H1 (cell line): ENCODE data around the gene RBMS1. TPM values are rescaled to one million over a fixed set of nuclear protein-coding genes. Genes with fewer than 3 reads are reported as not detected.

Source experiments
- CTCF ChIA-PET: fragments of 300-600 bp; sonication (Branson Sonifier 250); formaldehyde crosslinking; loops from one replicate; lab custom pipeline; 2021; ENCODE audit not compliant: partially characterized antibody; lab: Charles Lee
- POLR2A ChIA-PET: fragments of 300-600 bp; sonication (Branson Sonifier 250); formaldehyde crosslinking; loops from one replicate; lab custom pipeline; 2021; ENCODE audit warnings: inconsistent platforms; ENCODE audit not compliant: partially characterized antibody; lab: Charles Lee
- DNase-seq, 2 experiments: peaks; one replicate each; pipeline versions ENCODE4 v3.0.0 to v3.0.0-alpha.2; 2010 to 2022; ENCODE audit warnings: low spot score in 2 of 2, low read depth in 1 of 2, mixed read lengths in 1 of 2
- FAIRE-seq: peaks from 2 replicates; lab custom pipeline; 2011; peaks lifted over from hg19 to GRCh38; lab: Jason Lieb, UNC
- H2AFZ ChIP-seq: 2 replicates; pipeline ENCODE4 v1.8.1; 2012; ENCODE audit warnings: low read length, inconsistent platforms
- H2AK5ac ChIP-seq: 2 replicates; pipeline ENCODE4 v1.6.1; 2013; ENCODE audit warnings: low read depth, low read length
- H2BK120ac ChIP-seq: replicated peaks from 2 replicates; pipeline ENCODE3; 2013; ENCODE audit warnings: low read depth, low read length, inconsistent platforms
- H2BK12ac ChIP-seq: 2 replicates; pipeline ENCODE4 v1.6.1; 2013; ENCODE audit warnings: low read depth, low read length
- H2BK15ac ChIP-seq: 2 replicates; pipeline ENCODE4 v1.6.1; 2013; ENCODE audit warnings: low read length
- H2BK20ac ChIP-seq: 2 replicates; pipeline ENCODE4 v1.6.1; 2013; ENCODE audit warnings: low read length
- H2BK5ac ChIP-seq: 2 replicates; pipeline ENCODE4 v1.6.1; 2013; ENCODE audit warnings: low read depth, low read length
- H3K14ac ChIP-seq: 2 replicates; pipeline ENCODE4 v1.6.1; 2013; ENCODE audit warnings: inconsistent platforms; ENCODE audit not compliant: insufficient read length
- H3K18ac ChIP-seq: 2 replicates; pipeline ENCODE4 v1.6.1; 2013; ENCODE audit warnings: low read length; ENCODE audit errors: extremely low read depth
- H3K23ac ChIP-seq: 2 replicates; pipeline ENCODE4 v1.6.1; 2013; ENCODE audit warnings: inconsistent platforms; ENCODE audit not compliant: insufficient read length
- H3K23me2 ChIP-seq: 2 replicates; pipeline ENCODE4 v1.6.1; 2013; ENCODE audit warnings: low read depth, low read length
- H3K27ac ChIP-seq: 2 replicates; pipeline ENCODE4 v1.6.1; 2011; ENCODE audit warnings: low read depth, low read length, inconsistent platforms
- H3K27me3 ChIP-seq, 4 experiments: replicated peaks in 1 of 4; 1 replicate in 1 of 4; 2 replicates in 3 of 4; pipeline versions ENCODE4 v1.6.1 to v1.8.1; 2011 to 2013; ENCODE audit warnings: low read length in 3 of 4, mild to moderate bottlenecking in 3 of 4, inconsistent platforms in 2 of 4, mixed read lengths in 2 of 4, moderate library complexity in 1 of 4; ENCODE audit not compliant: control insufficient read depth in 3 of 4, insufficient read depth in 3 of 4; ENCODE audit errors: extremely low read depth in 1 of 4
- H3K36me3 ChIP-seq, 4 experiments: 2 replicates each; pipeline versions ENCODE4 v1.6.1 to v1.8.1; 2011 to 2013; ENCODE audit warnings: mild to moderate bottlenecking in 4 of 4, low read length in 3 of 4, moderate library complexity in 2 of 4, control low read depth in 1 of 4, inconsistent platforms in 1 of 4; ENCODE audit not compliant: insufficient read depth in 4 of 4, control insufficient read depth in 2 of 4
- H3K4ac ChIP-seq: replicated peaks from 2 replicates; pipeline ENCODE3; 2013; ENCODE audit warnings: low read length, low read depth, mixed read lengths, inconsistent platforms; ENCODE audit not compliant: insufficient read length
- H3K4me1 ChIP-seq, 4 experiments: replicated peaks in 1 of 4; 1 replicate in 1 of 4; 2 replicates in 3 of 4; pipeline versions ENCODE4 v1.6.1 to v1.8.1; 2011 to 2013; ENCODE audit warnings: low read length in 3 of 4, inconsistent platforms in 2 of 4, mixed read lengths in 1 of 4; ENCODE audit not compliant: insufficient read depth in 4 of 4, control insufficient read depth in 3 of 4
- H3K4me2 ChIP-seq, 2 experiments: 2 replicates each; pipeline versions ENCODE4 v1.6.1 to v1.8.1; 2011 to 2013; ENCODE audit warnings: low read depth in 2 of 2, low read length in 2 of 2, control low read depth in 1 of 2, inconsistent platforms in 1 of 2, mild to moderate bottlenecking in 1 of 2; ENCODE audit not compliant: insufficient read depth in 1 of 2
- H3K4me3 ChIP-seq, 4 experiments: fragments of 200-600, 300-600 bp in 1 of 4; sonication (generic), shearing (Covaris generic), sonication (Bioruptor Twin) in 1 of 4; 2 replicates each; pipeline versions ENCODE4 v1.5.1 to v1.8.1; 2011 to 2016; ENCODE audit warnings: low read length in 4 of 4, low read depth in 3 of 4, control low read depth in 2 of 4, inconsistent platforms in 2 of 4, mild to moderate bottlenecking in 2 of 4, mixed read lengths in 1 of 4, moderate library complexity in 1 of 4; ENCODE audit not compliant: insufficient read depth in 2 of 4; ENCODE audit errors: extremely low read depth in 1 of 4
- H3K56ac ChIP-seq: replicated peaks from 2 replicates; pipeline ENCODE3; 2013; ENCODE audit warnings: low read depth, mild to moderate bottlenecking, mixed read lengths, low read length, inconsistent platforms; ENCODE audit not compliant: insufficient read length
- H3K79me1 ChIP-seq: 2 replicates; pipeline ENCODE4 v1.6.1; 2013; ENCODE audit warnings: low read depth, low read length, control low read depth
- H3K79me2 ChIP-seq, 2 experiments: 2 replicates each; pipeline versions ENCODE4 v1.6.1 to v1.8.1; 2012 to 2013; ENCODE audit warnings: low read length in 2 of 2, mild to moderate bottlenecking in 2 of 2, inconsistent platforms in 1 of 2; ENCODE audit not compliant: insufficient read depth in 2 of 2, control insufficient read depth in 1 of 2
- H3K9ac ChIP-seq, 4 experiments: replicated peaks in 1 of 4; 1 replicate in 1 of 4; 2 replicates in 3 of 4; pipeline versions ENCODE4 v1.6.1 to v1.8.1; 2011 to 2013; ENCODE audit warnings: low read depth in 3 of 4, low read length in 3 of 4, control low read depth in 2 of 4, mild to moderate bottlenecking in 2 of 4, moderate library complexity in 2 of 4, inconsistent platforms in 1 of 4; ENCODE audit errors: extremely low read depth in 1 of 4
- H3K9me3 ChIP-seq, 2 experiments: 2 replicates each; pipeline versions ENCODE4 v1.6.1 to v1.8.1; 2012 to 2013; ENCODE audit warnings: mild to moderate bottlenecking in 2 of 2, moderate library complexity in 2 of 2, control low read depth in 1 of 2, inconsistent platforms in 1 of 2, low read depth in 1 of 2, low read length in 1 of 2, mixed read lengths in 1 of 2; ENCODE audit not compliant: insufficient read depth in 2 of 2
- H4K20me1 ChIP-seq, 2 experiments: replicated peaks in 1 of 2; 2 replicates each; pipeline versions ENCODE3 to v1.8.1; 2011 to 2013; ENCODE audit warnings: inconsistent platforms in 2 of 2, low read length in 2 of 2, mild to moderate bottlenecking in 1 of 2; ENCODE audit not compliant: insufficient read depth in 2 of 2, control insufficient read depth in 1 of 2
- H4K5ac ChIP-seq: 2 replicates; pipeline ENCODE4 v1.6.1; 2013; ENCODE audit warnings: low read length, low read depth, mixed read lengths, inconsistent platforms; ENCODE audit not compliant: insufficient read length
- H4K8ac ChIP-seq: 2 replicates; pipeline ENCODE4 v1.8.0; 2013; ENCODE audit warnings: mild to moderate bottlenecking, moderate library complexity, low read length, inconsistent platforms; ENCODE audit not compliant: insufficient read depth; ENCODE audit errors: extremely low read depth
- H4K91ac ChIP-seq: replicated peaks from 2 replicates; pipeline ENCODE3; 2013; ENCODE audit warnings: low read length, mixed read lengths, inconsistent platforms; ENCODE audit not compliant: insufficient read length
- BRCA1 ChIP-seq: IDR thresholded peaks from 2 replicates; pipeline ENCODE4 v1.6.1; 2012; ENCODE audit warnings: low read depth, low read length, improper control_type of control experiment
- CHD1 ChIP-seq: IDR thresholded peaks from 2 replicates; pipeline ENCODE4 v1.6.1; 2012; ENCODE audit warnings: low read depth, low read length, improper control_type of control experiment
- GABPA ChIP-seq: IDR thresholded peaks from 2 replicates; pipeline ENCODE4 v1.6.1; 2011; ENCODE audit warnings: mild to moderate bottlenecking, low read length, moderate library complexity, borderline replicate concordance; ENCODE audit not compliant: insufficient read depth
- RFX5 ChIP-seq: IDR thresholded peaks from 2 replicates; pipeline ENCODE4 v1.6.1; 2011; ENCODE audit warnings: low read depth, low read length, improper control_type of control experiment, borderline replicate concordance
- SIN3A ChIP-seq, 2 experiments: IDR thresholded peaks in 1 of 2; conservative IDR thresholded peaks in 1 of 2; 2 replicates each; pipeline ENCODE4 v1.6.1; 2011 to 2012; ENCODE audit warnings: low read length in 2 of 2, improper control_type of control experiment in 1 of 2, low read depth in 1 of 2, mild to moderate bottlenecking in 1 of 2
- SP1 ChIP-seq: IDR thresholded peaks from 2 replicates; pipeline ENCODE4 v1.6.1; 2011; ENCODE audit warnings: low read depth, low read length
- SP4 ChIP-seq: IDR thresholded peaks from 2 replicates; pipeline ENCODE4 v1.6.1; 2012; ENCODE audit warnings: low read length, inconsistent platforms
- TAF1 ChIP-seq: IDR thresholded peaks from 2 replicates; pipeline ENCODE4 v1.6.1; 2011; ENCODE audit warnings: mild to moderate bottlenecking, low read depth, low read length
- WGBS, 2 experiments: shearing (Covaris generic) in 1 of 2; methylation state at CpG; one replicate each; pipeline versions ENCODE4 v1.1.6 to v1.1.7; 2013 to 2015; ENCODE audit warnings: low lambda C conversion rate in 2 of 2, mixed read lengths in 2 of 2, inconsistent platforms in 1 of 2, low coverage in 1 of 2, missing lambda C conversion rate in 1 of 2; ENCODE audit not compliant: insufficient replicate concordance in 2 of 2, insufficient coverage in 1 of 2, insufficient read length in 1 of 2; ENCODE audit errors: extremely low coverage in 1 of 2, missing lambda C conversion rate in 1 of 2; 5-methylcytosine and 5-hydroxymethylcytosine counted together
- polyA plus RNA-seq, 7 experiments: library from polyadenylated mRNA; depleted of rRNA in 3 of 7; stranded (reverse) in 5 of 7; unstranded in 2 of 7; fragments of >200 nt in 5 of 7; fragments of 200-250 nt in 2 of 7; gene quantifications; 1 replicate in 5 of 7; 2 replicates in 1 of 7; 4 replicates in 1 of 7; pipeline versions ENCODE4 v1.2.1 to v1.2.3, GENCODE V29; 2011 to 2013; ENCODE audit warnings: missing spikeins in 2 of 7, mixed read lengths in 2 of 7
- total RNA-seq: library from RNA; stranded (reverse); fragmentation: NEBNext Ultra II Directional; extraction: Animal tissue kit (Norgen Biotek cat#: 25700); gene quantifications from 2 replicates; pipeline ENCODE4 v1.2.1, GENCODE V29; 2021

The RBMS1 gene
- total and polyA plus RNA-seq, 2 of the 8 experiments (the other 6 are each of a cell fraction or from before 2014, with no cell fraction given), result 53.7 to 60.0 TPM

- Histone ChIP-seq H3K23me2 (no peaks in the 10 kb centered on the region), H3K14ac (no peak overlapping the region), H3K9me3 (no peaks in the 10 kb centered on the region), H3K56ac (no peak overlapping the region), H4K91ac (no peak overlapping the region), H4K8ac (no peak overlapping the region), H3K4me3 (no peak overlapping the region), H2BK120ac (no peak overlapping the region), H2AK5ac (no peak overlapping the region), H3K27me3 (no peaks in the 10 kb centered on the region), H3K4me2 (no peak overlapping the region), H3K27ac (no peak overlapping the region), H4K20me1 (peaks cover 0 to 2% of the 10 kb centered on the region in 2 experiments), H3K79me2 (peaks cover 0 to 69% of the 10 kb centered on the region in 2 experiments; a peak in 3 of 4 replicates), H2BK20ac (no peak overlapping the region), H3K36me3 (no peaks in the 10 kb centered on the region), H3K23ac (no peak overlapping the region), H3K4me1 (peaks cover 0 to 10% (median 3%) of the 10 kb centered on the region in 4 experiments; a peak in 4 of 7 replicates), H2AFZ (no peak overlapping the region), H3K9ac (no peak overlapping the region), H3K79me1 (no peaks in the 10 kb centered on the region), H2BK12ac (no peak overlapping the region), H4K5ac (no peak overlapping the region), H2BK5ac (no peak overlapping the region), H3K4ac (no peak overlapping the region), H2BK15ac (no peak overlapping the region)
- ChIA-PET POLR2A (interaction anchor here (1.5 kb wide), 1 partner anchor 20 kb away, joined by 5 read pairs; the partner anchor contains the start of gene RBMS1), CTCF (interaction anchor here (0.7 to 1.7 kb wide), 2 partner anchors 98 to 120 kb away, joined by 3 to 4 read pairs; no protein-coding TSS in a partner anchor)
- DNase-seq (no peak), FAIRE-seq (peak; percentile 77)
- 85% methylated on average over 4 of the region's 4 CpGs; no CpG with 5 or more reads in 1 of the 2 experiments for WGBS, 2 experiments
- TF ChIP-seq GABPA (no peak), SP4 (no peak), SIN3A (conservative IDR thresholded peaks at IDR 0.05 in 1 of 2, IDR thresholded peaks at IDR 0.05 in 1 of 2; ENCODE audit: low read depth in 1 of 2, low read length in 2 of 2) (no peak), TAF1 (no peak), BRCA1 (no peak), CHD1 (no peak), RFX5 (no peak), SP1 (no peak)
- TF ChIP-seq, all 59 proteins: peak for 0
- H3K18ac ChIP-seq, result no peak overlapping the region
Observed at GRCh38 chr2:160472839-160473251, 20.8 kb downstream of the RBMS1 start.
